A673 (cell line): ENCODE results near the gene ZDHHC7. TPM values are rescaled to one million over a fixed set of nuclear protein-coding genes. Genes with fewer than 3 reads are reported as not detected.

Experiments used
- Bru-seq: library from RNA; stranded (reverse); fragments of 400-500 nt; gene quantifications from one replicate; lab custom pipeline; 2021; lab: Mats Ljungman, UMichigan
- BruChase-seq, 2 experiments: library from RNA; stranded (reverse); fragments of 400-500 nt; gene quantifications; one replicate each; lab custom pipeline; 2021; lab: Mats Ljungman, UMichigan
- BruUV-seq: library from RNA; stranded (reverse); fragments of 400-500 nt; replicated peaks from 2 replicates; lab custom pipeline; 2021; lab: Mats Ljungman, UMichigan
- CTCF ChIA-PET: fragments of 300-600 bp; sonication (Branson Sonifier 250); formaldehyde crosslinking; loops from one replicate; lab custom pipeline; 2022; ENCODE audit warnings: antibody characterized with exemption; lab: Charles Lee
- POLR2A ChIA-PET: fragments of 300-600 bp; sonication (Branson Sonifier 250); formaldehyde crosslinking; loops from one replicate; lab custom pipeline; 2022; ENCODE audit warnings: antibody characterized with exemption; ENCODE audit not compliant: low non-redundant PET; lab: Charles Lee
- DNase-seq: peaks from one replicate; pipeline ENCODE4 v3.0.0-alpha.2; 2015; ENCODE audit warnings: low spot score
- H3K27ac ChIP-seq: fragments of 200-600 bp; sonication (generic); 2 replicates; pipeline ENCODE4 v1.5.1; 2016; ENCODE audit warnings: mixed run types, low read depth, mild to moderate bottlenecking, mixed read lengths, antibody characterized with exemption, low read length; ENCODE audit not compliant: poor library complexity, severe bottlenecking
- H3K27me3 ChIP-seq: fragments of 200-600 bp; sonication (generic); replicated peaks from 2 replicates; pipeline ENCODE4 v1.6.1; 2017; ENCODE audit warnings: mixed run types, low read depth, mild to moderate bottlenecking, mixed read lengths, antibody characterized with exemption, low read length; ENCODE audit not compliant: insufficient read depth, poor library complexity
- H3K36me3 ChIP-seq: fragments of 200-600 bp; sonication (generic); 2 replicates; pipeline ENCODE4 v1.6.1; 2016; ENCODE audit warnings: mixed run types, mild to moderate bottlenecking, mixed read lengths, antibody characterized with exemption, low read length; ENCODE audit not compliant: insufficient read depth, poor library complexity, severe bottlenecking
- H3K4me1 ChIP-seq: fragments of 200-600 bp; sonication (generic); 2 replicates; pipeline ENCODE4 v1.6.1; 2017; ENCODE audit warnings: mixed run types, mild to moderate bottlenecking, mixed read lengths, antibody characterized with exemption, low read length; ENCODE audit not compliant: insufficient read depth, poor library complexity, severe bottlenecking
- H3K4me3 ChIP-seq: fragments of 200-600 bp; sonication (generic); 2 replicates; pipeline ENCODE4 v1.5.1; 2016; ENCODE audit warnings: low read depth, mixed run types, mild to moderate bottlenecking, mixed read lengths, low read length; ENCODE audit not compliant: poor library complexity, severe bottlenecking
- H3K9me3 ChIP-seq: fragments of 200-600 bp; sonication (generic); 2 replicates; pipeline ENCODE4 v1.6.1; 2016; ENCODE audit warnings: mixed run types, low read depth, mild to moderate bottlenecking, mixed read lengths, antibody characterized with exemption, low read length; ENCODE audit not compliant: poor library complexity, severe bottlenecking
- CTCF ChIP-seq: fragments of 300-800, 200-600 bp; sonication (generic); conservative IDR thresholded peaks from 2 replicates; pipeline ENCODE4 v1.5.1; 2017; ENCODE audit warnings: low read depth, mild to moderate bottlenecking, antibody characterized with exemption, low read length, moderate library complexity, mixed read lengths
- EZH2 ChIP-seq: fragments of 200-600 bp; sonication (generic); IDR thresholded peaks from 2 replicates; pipeline ENCODE4 v1.6.1; 2017; ENCODE audit warnings: borderline replicate concordance, low read depth, mild to moderate bottlenecking, mixed read lengths, antibody characterized with exemption, low read length; ENCODE audit not compliant: poor library complexity, severe bottlenecking
- intact Hi-C: fragments of 100-400 bp; cut with micrococcal nuclease; formaldehyde crosslinking; loops from one replicate; pipeline ENCODE4 v1.10.0; 2022; ENCODE audit not compliant: unreplicated experiment
- long read RNA-seq: library from polyadenylated mRNA; stranded (forward); transcript quantifications from one replicate; pipeline ENCODE4 v2.0.0, GENCODE V29; 2022
- total RNA-seq: library from RNA; stranded (reverse); gene quantifications from 2 replicates; pipeline ENCODE4 v1.2.3, GENCODE V29; 2021

The ZDHHC7 gene
- 42.5 and 43.5 TPM in 2 replicates for total RNA-seq
- Bru-seq, nascent RNA = percentile 73 among the genes with signal in this experiment
- percentile 82 among the genes with signal in this experiment for BruChase-seq, experiment 1, labeled RNA remaining after a 2-hour chase
- percentile 86 among the genes with signal in this experiment for BruChase-seq, experiment 2, labeled RNA remaining after a 6-hour chase
- long read RNA-seq, transcript ZDHHC7-201 (8 exons, 3,442 nt) = major isoform, 54 of 74 reads
- long read RNA-seq, partial matches to known transcripts = 2 of 74 reads
- long read RNA-seq, other reads (novel, unspliced or antisense) = 14 of 74 reads

GRCh38 chr16:85010931-85011845, at the start of gene ZDHHC7:
ZDHHC7 (minus strand) TSS chr16:85011535; CDS start chr16:84990618, 20,917 bp downstream.
- CTCF ChIA-PET = no interaction called here
- POLR2A ChIA-PET = interaction anchor here (0.7 kb wide), 2 partner anchors 15 to 32 kb away, joined by 3 to 7 read pairs; no protein-coding TSS in a partner anchor
- no TSS peak for BruUV-seq

GRCh38 chr16:85058909-85059308, 47.6 kb upstream of the ZDHHC7 start:
- H3K27ac ChIP-seq = no peak overlapping the region
- no peaks in the 10 kb centered on the region for H3K9me3 ChIP-seq
- ChIA-PET POLR2A (no interaction called here), CTCF (no interaction called here)
- intact Hi-C loops = no loop called here
- no peaks in the 10 kb centered on the region for H3K27me3 ChIP-seq
- no peak overlapping the region for H3K4me3 ChIP-seq
- TF ChIP-seq CTCF = no peak
- no peak for TF ChIP-seq EZH2
- H3K36me3 ChIP-seq = no peaks in the 10 kb centered on the region
- no peak for DNase-seq
- no TSS peak for BruUV-seq
- H3K4me1 ChIP-seq = no peaks in the 10 kb centered on the region

More at GRCh38 chr16:85010931-85011845, at the start of gene ZDHHC7:
- peak; percentile 89 for DNase-seq
- Histone ChIP-seq H3K9me3 (no peaks in the 10 kb centered on the region), H3K4me1 (no peaks in the 10 kb centered on the region), H3K27ac (peak within 1 kb of the TSS; percentile 95), H3K4me3 (peak within 1 kb of the TSS; percentile 99), H3K36me3 (no peaks in the 10 kb centered on the region), H3K27me3 (no peaks in the 10 kb centered on the region)
- TF ChIP-seq CTCF (0 out of 2 replicates have a peak, but pooled peaks have one; percentile 11), EZH2 (no peak)
- intact Hi-C loops = no loop called here

GRCh38 chr16:85057948-85058347, 46.6 kb upstream of the ZDHHC7 start:
- no peaks in the 10 kb centered on the region for H3K36me3 ChIP-seq

More at GRCh38 chr16:85057948-85058347, 46.6 kb upstream of the ZDHHC7 start:
- Histone ChIP-seq H3K27me3 (no peaks in the 10 kb centered on the region), H3K4me3 (no peak overlapping the region), H3K4me1 (no peaks in the 10 kb centered on the region), H3K27ac (no peak overlapping the region), H3K9me3 (no peaks in the 10 kb centered on the region)
- intact Hi-C loops = no loop called here
- POLR2A ChIA-PET = no interaction called here
- no peak for DNase-seq
- TF ChIP-seq CTCF (no peak), EZH2 (no peak)
- BruUV-seq = no TSS peak
- CTCF ChIA-PET = no interaction called here
